Activated T-cell treated with anti-CD3 and anti-CD28 coated beads, Interleukin-2, amount 50 U/mL, for 4 hours (primary cell): Measurements from ENCODE around the gene RAB43. TPM values are rescaled to one million over a fixed set of nuclear protein-coding genes. Genes with fewer than 3 reads are reported as not detected.

Source experiments
- ATAC-seq, 2 donors: fragments of 200-7000 bp; cut with Tn5 transposase; one replicate each; pipeline ENCODE4 v1.10.0; 2021
- DNase-seq: peaks from one replicate; pipeline ENCODE4 v3.0.0-alpha.2; 2020
- H3K27me3 Mint-ChIP-seq: one replicate; pipeline ENCODE4 v1.8.0; 2021; ENCODE audit warnings: low read depth, mixed read lengths
- H3K36me3 Mint-ChIP-seq: one replicate; pipeline ENCODE4 v1.8.0; 2022; ENCODE audit warnings: mixed read lengths; ENCODE audit not compliant: insufficient read depth
- H3K4me1 Mint-ChIP-seq: one replicate; pipeline ENCODE4 v1.8.0; 2021; ENCODE audit warnings: low read depth, mixed read lengths
- H3K4me3 Mint-ChIP-seq: one replicate; pipeline ENCODE4 v1.8.0; 2021; ENCODE audit warnings: mild to moderate bottlenecking, moderate library complexity, mixed read lengths
- H3K9me3 Mint-ChIP-seq: one replicate; pipeline ENCODE4 v1.8.0; 2021; ENCODE audit warnings: mixed read lengths
- total RNA-seq, 3 donors: library from RNA; stranded (reverse); gene quantifications; one replicate each; pipeline ENCODE4 v1.2.1, GENCODE V29; 2021

RAB43 gene
- total RNA-seq, 3 donors from 2014 or later: 24.4 to 30.6 (median 25.0) TPM

- H3K4me3 Mint-ChIP-seq: no peak overlapping the region
- H3K9me3 Mint-ChIP-seq: no peaks in the 10 kb centered on the region
- no peak for ATAC-seq
- H3K36me3 Mint-ChIP-seq: peaks cover 36% of the 10 kb centered on the region
- DNase-seq: no peak
- H3K4me1 Mint-ChIP-seq: peaks cover 13% of the 10 kb centered on the region
- no peaks in the 10 kb centered on the region for H3K27me3 Mint-ChIP-seq
These were observed 10.0 kb upstream of the RAB43 start for GRCh38 chr3:129131465-129132088.

- Mint-ChIP-seq H3K36me3 (peaks cover 36% of the 10 kb centered on the region), H3K4me1 (peaks cover 13% of the 10 kb centered on the region), H3K4me3 (no peak overlapping the region), H3K9me3 (no peaks in the 10 kb centered on the region), H3K27me3 (no peaks in the 10 kb centered on the region)
- no peak for ATAC-seq
- DNase-seq: no peak
These were observed 8.7 kb upstream of the RAB43 start for GRCh38 chr3:129130291-129130813.

GRCh38 chr3:129128357-129129155 is 7.0 kb upstream of the RAB43 start:
- ATAC-seq: no peak
- H3K36me3 Mint-ChIP-seq: peaks cover 28% of the 10 kb centered on the region
- H3K27me3 Mint-ChIP-seq: no peaks in the 10 kb centered on the region
- H3K4me3 Mint-ChIP-seq: no peak overlapping the region
- peaks cover 13% of the 10 kb centered on the region for H3K4me1 Mint-ChIP-seq
- H3K9me3 Mint-ChIP-seq: no peaks in the 10 kb centered on the region
- DNase-seq: no peak

- ATAC-seq: no peak
- H3K36me3 Mint-ChIP-seq: peaks cover 17% of the 10 kb centered on the region
- no peak overlapping the region for H3K4me3 Mint-ChIP-seq
- no peaks in the 10 kb centered on the region for H3K27me3 Mint-ChIP-seq
- no peak for DNase-seq
- peaks cover 12% of the 10 kb centered on the region for H3K4me1 Mint-ChIP-seq
- no peaks in the 10 kb centered on the region for H3K9me3 Mint-ChIP-seq
These were observed 5.2 kb upstream of the RAB43 start for GRCh38 chr3:129126726-129127280.

GRCh38 chr3:129123314-129124060 is 1.9 kb upstream of the RAB43 start:
- ATAC-seq: no peak
- no peak for DNase-seq
- Mint-ChIP-seq H3K4me3 (no peak overlapping the region), H3K4me1 (peaks cover 30% of the 10 kb centered on the region), H3K9me3 (no peaks in the 10 kb centered on the region), H3K27me3 (no peaks in the 10 kb centered on the region), H3K36me3 (peaks cover 5% of the 10 kb centered on the region)

- Mint-ChIP-seq H3K4me3 (peak overlapping the region; percentile 73), H3K27me3 (no peaks in the 10 kb centered on the region), H3K9me3 (no peaks in the 10 kb centered on the region), H3K4me1 (peaks cover 40% of the 10 kb centered on the region), H3K36me3 (peaks cover 10% of the 10 kb centered on the region)
- DNase-seq (no peak), ATAC-seq (no peak)
These were observed 908 bp upstream of the RAB43 start for GRCh38 chr3:129122412-129123011.

GRCh38 chr3:129121016-129121791 is 400 bp downstream of the RAB43 start:
- Mint-ChIP-seq H3K36me3 (peaks cover 8% of the 10 kb centered on the region), H3K9me3 (no peaks in the 10 kb centered on the region), H3K4me3 (peak overlapping the region; percentile 90), H3K4me1 (peaks cover 52% of the 10 kb centered on the region), H3K27me3 (no peaks in the 10 kb centered on the region)
- ATAC-seq (peak; percentile 39 to 40), DNase-seq (peak; percentile 48)

- H3K36me3 Mint-ChIP-seq: peaks cover 8% of the 10 kb centered on the region
- peak; percentile 77 for DNase-seq
- H3K4me3 Mint-ChIP-seq: peak overlapping the region; percentile 90
- H3K4me1 Mint-ChIP-seq: peaks cover 58% of the 10 kb centered on the region
- H3K9me3 Mint-ChIP-seq: no peaks in the 10 kb centered on the region
- peak; percentile 68 to 69 for ATAC-seq
- H3K27me3 Mint-ChIP-seq: no peaks in the 10 kb centered on the region
These were observed 1.2 kb downstream of the RAB43 start for GRCh38 chr3:129120254-129121004.

GRCh38 chr3:129119365-129120100 is 2.1 kb downstream of the RAB43 start:
- DNase-seq (no peak), ATAC-seq (no peak)
- Mint-ChIP-seq H3K27me3 (no peaks in the 10 kb centered on the region), H3K4me3 (peak overlapping the region; percentile 90), H3K9me3 (no peaks in the 10 kb centered on the region), H3K36me3 (peaks cover 8% of the 10 kb centered on the region), H3K4me1 (peaks cover 65% of the 10 kb centered on the region)

GRCh38 chr3:129118745-129119144 is 2.9 kb downstream of the RAB43 start:
- H3K4me1 Mint-ChIP-seq: peaks cover 73% of the 10 kb centered on the region
- H3K4me3 Mint-ChIP-seq: peak overlapping the region; percentile 90
- peak; percentile 34 to 39 for ATAC-seq
- no peaks in the 10 kb centered on the region for H3K27me3 Mint-ChIP-seq
- no peak for DNase-seq
- H3K9me3 Mint-ChIP-seq: no peaks in the 10 kb centered on the region
- H3K36me3 Mint-ChIP-seq: peaks cover 11% of the 10 kb centered on the region

- no peaks in the 10 kb centered on the region for H3K27me3 Mint-ChIP-seq
- no peaks in the 10 kb centered on the region for H3K9me3 Mint-ChIP-seq
- peaks cover 11% of the 10 kb centered on the region for H3K36me3 Mint-ChIP-seq
- DNase-seq: no peak
- peaks cover 75% of the 10 kb centered on the region for H3K4me1 Mint-ChIP-seq
- H3K4me3 Mint-ChIP-seq: no peak overlapping the region
- no peak for ATAC-seq
These were observed 4.5 kb downstream of the RAB43 start for GRCh38 chr3:129117134-129117533.

- no peaks in the 10 kb centered on the region for H3K27me3 Mint-ChIP-seq
- H3K9me3 Mint-ChIP-seq: no peaks in the 10 kb centered on the region
- DNase-seq: no peak
- no peak for ATAC-seq
- peaks cover 76% of the 10 kb centered on the region for H3K4me1 Mint-ChIP-seq
- peak overlapping the region; percentile 53 for H3K4me3 Mint-ChIP-seq
- H3K36me3 Mint-ChIP-seq: peaks cover 11% of the 10 kb centered on the region
These were observed 5.1 kb downstream of the RAB43 start for GRCh38 chr3:129116482-129116946.
